ENCODE measurements around the gene KRTAP4-3. TPM values are rescaled to one million over a fixed set of nuclear protein-coding genes. Genes with fewer than 3 reads are reported as not detected.
"Not testable (repeated sequence)": the region's sequence is repeated elsewhere in the genome, so short reads cannot be mapped to it uniquely, and the experiment has no call there.

The KRTAP4-3 gene
- total RNA-seq, 4 donors from 2014 or later = not detected

GRCh38 chr17:41199421-41200078 lies 31.5 kb upstream of the KRTAP4-3 start:
- H3K4me1 ChIP-seq = no peaks in the 10 kb centered on the region
- no peaks in the 10 kb centered on the region for H3K27me3 ChIP-seq
- H3K27ac ChIP-seq = no peak overlapping the region
- H3K4me3 ChIP-seq = no peak overlapping the region
- no peaks in the 10 kb centered on the region for H3K36me3 ChIP-seq
- H3K9me3 ChIP-seq = peaks cover 0 to 12% (median 0%) of the 10 kb centered on the region in 3 donors
- 51 to 56% methylated on average over 3 to 4 of the region's 5 CpGs for WGBS, 2 donors (ENCODE audit: low coverage in 1 of 2)
- TF ChIP-seq POLR2A (IDR thresholded peaks at IDR 0.05) (no peak), POLR2AphosphoS5 (IDR thresholded peaks at IDR 0.05) (no peak), EP300 (IDR thresholded peaks at IDR 0.05) (no peak), CTCF (IDR thresholded peaks at IDR 0.05) (no peak)
- ATAC-seq = no peak

- Histone ChIP-seq H3K27me3 (no peaks in the 10 kb centered on the region), H3K4me3 (no peak overlapping the region), H3K27ac (no peak overlapping the region), H3K4me1 (no peaks in the 10 kb centered on the region), H3K36me3 (no peaks in the 10 kb centered on the region), H3K9me3 (peaks cover 0 to 12% (median 0%) of the 10 kb centered on the region in 3 donors)
- TF ChIP-seq POLR2A (IDR thresholded peaks at IDR 0.05) = no peak
- no peak for TF ChIP-seq POLR2AphosphoS5 (IDR thresholded peaks at IDR 0.05)
- TF ChIP-seq CTCF (IDR thresholded peaks at IDR 0.05) = no peak
- WGBS, 2 donors (ENCODE audit: low coverage in 1 of 2) = 31 to 55% methylated on average over 1 of the region's 1 CpG
- ATAC-seq = no peak
Observed at GRCh38 chr17:41196068-41196467, 28.0 kb upstream of the KRTAP4-3 start.

GRCh38 chr17:41190328-41190727 lies 22.3 kb upstream of the KRTAP4-3 start:
- Histone ChIP-seq H3K27me3 (peaks cover 20% of the 10 kb centered on the region), H3K4me3 (no peak overlapping the region), H3K36me3 (no peaks in the 10 kb centered on the region), H3K4me1 (no peaks in the 10 kb centered on the region), H3K27ac (no peak overlapping the region), H3K9me3 (no peaks in the 10 kb centered on the region)
- WGBS, 2 donors (ENCODE audit: low coverage in 1 of 2) = 75 to 88% methylated on average over 1 to 2 of the region's 3 CpGs
- TF ChIP-seq POLR2A (IDR thresholded peaks at IDR 0.05) (no peak), EP300 (IDR thresholded peaks at IDR 0.05) (no peak), POLR2AphosphoS5 (IDR thresholded peaks at IDR 0.05) (no peak), CTCF (IDR thresholded peaks at IDR 0.05) (no peak)
- ATAC-seq = no peak

GRCh38 chr17:41189837-41190318 lies 21.9 kb upstream of the KRTAP4-3 start, which contains the start of gene KRTAP9-1:
Gene KRTAP9-1, plus strand, starts transcription at chr17:41189887. Its CDS starts 0 bp downstream, at chr17:41189887.
- ATAC-seq, H3K27ac ChIP-seq, H3K36me3 ChIP-seq, H3K4me1 ChIP-seq, H3K4me3 ChIP-seq, H3K9me3 ChIP-seq: not testable (repeated sequence)
- H3K27me3 ChIP-seq = peaks cover 20% of the 10 kb centered on the region
- WGBS, 2 donors (ENCODE audit: low coverage in 1 of 2) = no CpG with 5 or more reads among the region's 1 CpG

- TF ChIP-seq POLR2A (IDR thresholded peaks at IDR 0.05) (no peak), CTCF (IDR thresholded peaks at IDR 0.05) (no peak), EP300 (IDR thresholded peaks at IDR 0.05) (no peak), POLR2AphosphoS5 (IDR thresholded peaks at IDR 0.05) (no peak)
- ATAC-seq = no peak
- WGBS, 2 donors (ENCODE audit: low coverage in 1 of 2) = 90% methylated on average over 2 of the region's 2 CpGs; no CpG with 5 or more reads in 1 of the 2 donors
Observed at GRCh38 chr17:41186872-41187271, 18.9 kb upstream of the KRTAP4-3 start.

More at GRCh38 chr17:41186872-41187271, 18.9 kb upstream of the KRTAP4-3 start:
- Histone ChIP-seq H3K4me1 (no peaks in the 10 kb centered on the region), H3K4me3 (no peak overlapping the region), H3K36me3 (no peaks in the 10 kb centered on the region), H3K27me3 (peaks cover 32% of the 10 kb centered on the region), H3K9me3 (no peaks in the 10 kb centered on the region), H3K27ac (no peak overlapping the region)

Data from gastroesophageal sphincter (tissue), 4 donors.